WTC11 (cell line): ENCODE measurements around the gene EYS.

Experiments used
- CBFB ChIP-seq: sonication (generic); formaldehyde crosslinking; IDR thresholded peaks from 2 replicates; pipeline ENCODE4 v1.8.1; 2022; ENCODE audit warnings: mild to moderate bottlenecking, low read depth, missing genetic modification reagents
- CREM ChIP-seq: sonication (generic); formaldehyde crosslinking; IDR thresholded peaks from 2 replicates; pipeline ENCODE4 v1.8.1; 2022; ENCODE audit warnings: mild to moderate bottlenecking, missing genetic modification reagents, moderate library complexity
- JUN ChIP-seq: sonication (generic); formaldehyde crosslinking; IDR thresholded peaks from 2 replicates; pipeline ENCODE4 v1.8.0; 2023; ENCODE audit warnings: mild to moderate bottlenecking, missing genetic modification reagents
- KAT7 ChIP-seq: sonication (generic); formaldehyde crosslinking; IDR thresholded peaks from 2 replicates; pipeline ENCODE4 v1.8.1; 2023; ENCODE audit warnings: missing genetic modification reagents, mild to moderate bottlenecking, borderline replicate concordance
- MYBL2 ChIP-seq: sonication (generic); formaldehyde crosslinking; IDR thresholded peaks from 2 replicates; pipeline ENCODE4 v1.8.1; 2023; ENCODE audit warnings: mild to moderate bottlenecking, moderate library complexity, missing genetic modification reagents
- NFYB ChIP-seq: sonication (generic); formaldehyde crosslinking; conservative IDR thresholded peaks from 2 replicates; pipeline ENCODE4 v1.8.0; 2022; ENCODE audit warnings: low read depth, missing genetic modification reagents
- SP1 ChIP-seq: sonication (generic); formaldehyde crosslinking; conservative IDR thresholded peaks from 2 replicates; pipeline ENCODE4 v1.8.1; 2022; ENCODE audit warnings: missing genetic modification reagents
- TF ChIP-seq, protein P1 (sequence below): sonication (generic); formaldehyde crosslinking; IDR thresholded peaks from 2 replicates; pipeline ENCODE4 v1.8.1; 2022; ENCODE audit warnings: missing genetic modification reagents, borderline replicate concordance
- TF ChIP-seq, protein P2 (sequence below): sonication (generic); formaldehyde crosslinking; IDR thresholded peaks from 2 replicates; pipeline ENCODE4 v1.8.1; 2023; ENCODE audit warnings: mild to moderate bottlenecking, missing genetic modification reagents, moderate library complexity
- TF ChIP-seq, protein P3 (sequence below): sonication (generic); formaldehyde crosslinking; IDR thresholded peaks from 2 replicates; pipeline ENCODE4 v1.8.1; 2022; ENCODE audit warnings: low read depth, mild to moderate bottlenecking, moderate library complexity, missing genetic modification reagents, borderline replicate concordance
- TF ChIP-seq, protein P4 (sequence below): fragments of 200-600 bp; IDR thresholded peaks from 2 replicates; pipeline ENCODE4 v1.8.0; 2022; ENCODE audit warnings: antibody characterized with exemption
- TF ChIP-seq, protein P5 (sequence below): sonication (generic); formaldehyde crosslinking; conservative IDR thresholded peaks from 2 replicates; pipeline ENCODE4 v1.8.1; 2023; ENCODE audit warnings: mild to moderate bottlenecking, low read depth, missing genetic modification reagents, moderate library complexity
- TF ChIP-seq, protein P6 (sequence below): sonication (generic); formaldehyde crosslinking; IDR thresholded peaks from 2 replicates; pipeline ENCODE4 v1.8.1; 2023; ENCODE audit warnings: mild to moderate bottlenecking, missing genetic modification reagents

DNA sequence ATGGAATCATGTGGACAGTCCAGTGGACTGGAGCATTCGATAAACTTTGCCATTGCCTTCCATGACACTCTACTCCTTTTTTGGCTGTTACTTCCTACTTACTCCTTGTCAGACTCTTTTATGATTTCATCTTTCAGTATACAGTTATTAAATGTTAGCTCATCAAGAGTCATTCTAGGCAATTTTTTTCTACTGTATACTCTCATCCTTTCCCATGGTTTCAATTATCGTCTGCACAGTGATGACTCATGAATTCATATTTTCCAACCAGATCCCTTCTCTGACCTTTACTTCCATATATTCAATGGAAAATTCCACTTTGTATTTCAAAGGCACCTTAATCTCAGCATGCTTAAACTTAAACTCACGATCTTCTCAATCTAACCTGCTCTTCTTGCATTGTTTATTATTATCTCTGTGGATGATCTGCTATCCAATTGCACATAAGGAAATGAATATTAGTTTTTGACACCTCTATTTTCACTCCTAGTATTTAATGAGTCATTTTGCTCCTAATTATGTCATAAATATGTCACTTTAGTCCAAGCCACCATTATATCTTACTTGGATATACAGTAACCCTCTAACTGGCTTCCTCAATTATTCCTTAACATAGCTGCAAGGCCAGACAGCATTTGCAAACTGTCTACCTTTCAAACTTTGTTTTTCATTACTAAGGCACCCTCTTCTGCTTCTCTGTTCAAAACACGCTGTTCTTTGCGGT, 1643.9 kb downstream of the EYS start:
- TF ChIP-seq, protein P1, sequence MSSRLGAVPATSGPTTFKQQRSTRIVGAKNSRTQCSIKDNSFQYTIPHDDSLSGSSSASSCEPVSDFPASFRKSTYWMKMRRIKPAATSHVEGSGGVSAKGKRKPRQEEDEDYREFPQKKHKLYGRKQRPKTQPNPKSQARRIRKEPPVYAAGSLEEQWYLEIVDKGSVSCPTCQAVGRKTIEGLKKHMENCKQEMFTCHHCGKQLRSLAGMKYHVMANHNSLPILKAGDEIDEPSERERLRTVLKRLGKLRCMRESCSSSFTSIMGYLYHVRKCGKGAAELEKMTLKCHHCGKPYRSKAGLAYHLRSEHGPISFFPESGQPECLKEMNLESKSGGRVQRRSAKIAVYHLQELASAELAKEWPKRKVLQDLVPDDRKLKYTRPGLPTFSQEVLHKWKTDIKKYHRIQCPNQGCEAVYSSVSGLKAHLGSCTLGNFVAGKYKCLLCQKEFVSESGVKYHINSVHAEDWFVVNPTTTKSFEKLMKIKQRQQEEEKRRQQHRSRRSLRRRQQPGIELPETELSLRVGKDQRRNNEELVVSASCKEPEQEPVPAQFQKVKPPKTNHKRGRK (CRISPR knock-in tag) = no peak
- TF ChIP-seq, protein P2, sequence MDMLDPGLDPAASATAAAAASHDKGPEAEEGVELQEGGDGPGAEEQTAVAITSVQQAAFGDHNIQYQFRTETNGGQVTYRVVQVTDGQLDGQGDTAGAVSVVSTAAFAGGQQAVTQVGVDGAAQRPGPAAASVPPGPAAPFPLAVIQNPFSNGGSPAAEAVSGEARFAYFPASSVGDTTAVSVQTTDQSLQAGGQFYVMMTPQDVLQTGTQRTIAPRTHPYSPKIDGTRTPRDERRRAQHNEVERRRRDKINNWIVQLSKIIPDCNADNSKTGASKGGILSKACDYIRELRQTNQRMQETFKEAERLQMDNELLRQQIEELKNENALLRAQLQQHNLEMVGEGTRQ (CRISPR knock-in tag) = no peak
- TF ChIP-seq, protein P3, sequence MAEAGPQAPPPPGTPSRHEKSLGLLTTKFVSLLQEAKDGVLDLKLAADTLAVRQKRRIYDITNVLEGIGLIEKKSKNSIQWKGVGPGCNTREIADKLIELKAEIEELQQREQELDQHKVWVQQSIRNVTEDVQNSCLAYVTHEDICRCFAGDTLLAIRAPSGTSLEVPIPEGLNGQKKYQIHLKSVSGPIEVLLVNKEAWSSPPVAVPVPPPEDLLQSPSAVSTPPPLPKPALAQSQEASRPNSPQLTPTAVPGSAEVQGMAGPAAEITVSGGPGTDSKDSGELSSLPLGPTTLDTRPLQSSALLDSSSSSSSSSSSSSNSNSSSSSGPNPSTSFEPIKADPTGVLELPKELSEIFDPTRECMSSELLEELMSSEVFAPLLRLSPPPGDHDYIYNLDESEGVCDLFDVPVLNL (CRISPR knock-in tag) = no peak
- TF ChIP-seq JUN (no peak), NFYB (CRISPR knock-in tag) (no peak), KAT7 (no peak), CREM (CRISPR knock-in tag) (no peak), MYBL2 (no peak), CBFB (no peak), SP1 (CRISPR knock-in tag) (no peak)
- TF ChIP-seq, protein P4, sequence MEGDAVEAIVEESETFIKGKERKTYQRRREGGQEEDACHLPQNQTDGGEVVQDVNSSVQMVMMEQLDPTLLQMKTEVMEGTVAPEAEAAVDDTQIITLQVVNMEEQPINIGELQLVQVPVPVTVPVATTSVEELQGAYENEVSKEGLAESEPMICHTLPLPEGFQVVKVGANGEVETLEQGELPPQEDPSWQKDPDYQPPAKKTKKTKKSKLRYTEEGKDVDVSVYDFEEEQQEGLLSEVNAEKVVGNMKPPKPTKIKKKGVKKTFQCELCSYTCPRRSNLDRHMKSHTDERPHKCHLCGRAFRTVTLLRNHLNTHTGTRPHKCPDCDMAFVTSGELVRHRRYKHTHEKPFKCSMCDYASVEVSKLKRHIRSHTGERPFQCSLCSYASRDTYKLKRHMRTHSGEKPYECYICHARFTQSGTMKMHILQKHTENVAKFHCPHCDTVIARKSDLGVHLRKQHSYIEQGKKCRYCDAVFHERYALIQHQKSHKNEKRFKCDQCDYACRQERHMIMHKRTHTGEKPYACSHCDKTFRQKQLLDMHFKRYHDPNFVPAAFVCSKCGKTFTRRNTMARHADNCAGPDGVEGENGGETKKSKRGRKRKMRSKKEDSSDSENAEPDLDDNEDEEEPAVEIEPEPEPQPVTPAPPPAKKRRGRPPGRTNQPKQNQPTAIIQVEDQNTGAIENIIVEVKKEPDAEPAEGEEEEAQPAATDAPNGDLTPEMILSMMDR = no peak
- TF ChIP-seq, protein P5, sequence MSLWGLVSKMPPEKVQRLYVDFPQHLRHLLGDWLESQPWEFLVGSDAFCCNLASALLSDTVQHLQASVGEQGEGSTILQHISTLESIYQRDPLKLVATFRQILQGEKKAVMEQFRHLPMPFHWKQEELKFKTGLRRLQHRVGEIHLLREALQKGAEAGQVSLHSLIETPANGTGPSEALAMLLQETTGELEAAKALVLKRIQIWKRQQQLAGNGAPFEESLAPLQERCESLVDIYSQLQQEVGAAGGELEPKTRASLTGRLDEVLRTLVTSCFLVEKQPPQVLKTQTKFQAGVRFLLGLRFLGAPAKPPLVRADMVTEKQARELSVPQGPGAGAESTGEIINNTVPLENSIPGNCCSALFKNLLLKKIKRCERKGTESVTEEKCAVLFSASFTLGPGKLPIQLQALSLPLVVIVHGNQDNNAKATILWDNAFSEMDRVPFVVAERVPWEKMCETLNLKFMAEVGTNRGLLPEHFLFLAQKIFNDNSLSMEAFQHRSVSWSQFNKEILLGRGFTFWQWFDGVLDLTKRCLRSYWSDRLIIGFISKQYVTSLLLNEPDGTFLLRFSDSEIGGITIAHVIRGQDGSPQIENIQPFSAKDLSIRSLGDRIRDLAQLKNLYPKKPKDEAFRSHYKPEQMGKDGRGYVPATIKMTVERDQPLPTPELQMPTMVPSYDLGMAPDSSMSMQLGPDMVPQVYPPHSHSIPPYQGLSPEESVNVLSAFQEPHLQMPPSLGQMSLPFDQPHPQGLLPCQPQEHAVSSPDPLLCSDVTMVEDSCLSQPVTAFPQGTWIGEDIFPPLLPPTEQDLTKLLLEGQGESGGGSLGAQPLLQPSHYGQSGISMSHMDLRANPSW (CRISPR knock-in tag) = no peak
- TF ChIP-seq, protein P6, sequence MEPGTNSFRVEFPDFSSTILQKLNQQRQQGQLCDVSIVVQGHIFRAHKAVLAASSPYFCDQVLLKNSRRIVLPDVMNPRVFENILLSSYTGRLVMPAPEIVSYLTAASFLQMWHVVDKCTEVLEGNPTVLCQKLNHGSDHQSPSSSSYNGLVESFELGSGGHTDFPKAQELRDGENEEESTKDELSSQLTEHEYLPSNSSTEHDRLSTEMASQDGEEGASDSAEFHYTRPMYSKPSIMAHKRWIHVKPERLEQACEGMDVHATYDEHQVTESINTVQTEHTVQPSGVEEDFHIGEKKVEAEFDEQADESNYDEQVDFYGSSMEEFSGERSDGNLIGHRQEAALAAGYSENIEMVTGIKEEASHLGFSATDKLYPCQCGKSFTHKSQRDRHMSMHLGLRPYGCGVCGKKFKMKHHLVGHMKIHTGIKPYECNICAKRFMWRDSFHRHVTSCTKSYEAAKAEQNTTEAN (CRISPR knock-in tag) = no peak
